Mesothelial cell of epicardium (in vitro differentiated cells): ENCODE data around the gene BAD. TPM values are rescaled to one million over a fixed set of nuclear protein-coding genes. Genes with fewer than 3 reads are reported as not detected.

Experiments
- DNase-seq, 2 experiments: peaks; one replicate each; pipeline ENCODE4 v3.0.0; 2021; ENCODE audit warnings: low spot score in 2 of 2; ENCODE audit not compliant: unreplicated experiment in 2 of 2
- H3K27ac Mint-ChIP-seq: 2 replicates; pipeline ENCODE4 v1.8.0; 2021; ENCODE audit warnings: mixed read lengths
- H3K27me3 Mint-ChIP-seq: 2 replicates; pipeline ENCODE4 v1.8.0; 2021; ENCODE audit warnings: low read depth, mixed read lengths
- H3K36me3 Mint-ChIP-seq: 2 replicates; pipeline ENCODE4 v1.8.0; 2021; ENCODE audit warnings: mixed read lengths
- H3K4me1 Mint-ChIP-seq: 2 replicates; pipeline ENCODE4 v1.8.0; 2021; ENCODE audit warnings: mixed read lengths
- H3K4me3 Mint-ChIP-seq: 2 replicates; pipeline ENCODE4 v1.8.0; 2021; ENCODE audit warnings: mild to moderate bottlenecking, moderate library complexity, mixed read lengths
- H3K9me3 Mint-ChIP-seq: 2 replicates; pipeline ENCODE4 v1.8.0; 2021; ENCODE audit warnings: mixed read lengths
- total RNA-seq: library from RNA; stranded (reverse); gene quantifications from 3 replicates; pipeline ENCODE4 v1.2.1, GENCODE V29; 2021
- TF ChIP-seq, protein P1 (sequence below): fragments of 200-600 bp; sonication (generic); IDR thresholded peaks from one replicate; pipeline ENCODE4 v1.5.0; 2021; ENCODE audit warnings: antibody characterized with exemption; ENCODE audit not compliant: unreplicated experiment

The BAD gene
- total RNA-seq, 1 donor from 2014 or later: 50.2 TPM

DNA sequence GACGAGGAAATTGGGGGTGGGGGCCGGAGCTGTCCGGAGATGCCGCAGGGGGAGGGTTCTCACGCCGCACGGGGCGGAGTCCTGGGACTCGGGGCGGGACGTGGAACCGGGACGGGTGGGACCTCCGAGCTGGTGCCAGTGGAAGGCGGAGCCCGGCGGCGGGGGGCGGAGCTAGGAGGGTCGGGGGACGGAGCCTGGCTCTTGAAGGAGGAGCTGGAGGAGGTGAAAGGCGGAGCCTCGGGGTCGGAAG, 43.3 kb downstream of the BAD start:
- TF ChIP-seq, protein P1, sequence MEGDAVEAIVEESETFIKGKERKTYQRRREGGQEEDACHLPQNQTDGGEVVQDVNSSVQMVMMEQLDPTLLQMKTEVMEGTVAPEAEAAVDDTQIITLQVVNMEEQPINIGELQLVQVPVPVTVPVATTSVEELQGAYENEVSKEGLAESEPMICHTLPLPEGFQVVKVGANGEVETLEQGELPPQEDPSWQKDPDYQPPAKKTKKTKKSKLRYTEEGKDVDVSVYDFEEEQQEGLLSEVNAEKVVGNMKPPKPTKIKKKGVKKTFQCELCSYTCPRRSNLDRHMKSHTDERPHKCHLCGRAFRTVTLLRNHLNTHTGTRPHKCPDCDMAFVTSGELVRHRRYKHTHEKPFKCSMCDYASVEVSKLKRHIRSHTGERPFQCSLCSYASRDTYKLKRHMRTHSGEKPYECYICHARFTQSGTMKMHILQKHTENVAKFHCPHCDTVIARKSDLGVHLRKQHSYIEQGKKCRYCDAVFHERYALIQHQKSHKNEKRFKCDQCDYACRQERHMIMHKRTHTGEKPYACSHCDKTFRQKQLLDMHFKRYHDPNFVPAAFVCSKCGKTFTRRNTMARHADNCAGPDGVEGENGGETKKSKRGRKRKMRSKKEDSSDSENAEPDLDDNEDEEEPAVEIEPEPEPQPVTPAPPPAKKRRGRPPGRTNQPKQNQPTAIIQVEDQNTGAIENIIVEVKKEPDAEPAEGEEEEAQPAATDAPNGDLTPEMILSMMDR: no peak
- peak in 1 of 2 experiments; percentile 100 for DNase-seq
- H3K9me3 Mint-ChIP-seq: no peaks in the 10 kb centered on the region

DNA sequence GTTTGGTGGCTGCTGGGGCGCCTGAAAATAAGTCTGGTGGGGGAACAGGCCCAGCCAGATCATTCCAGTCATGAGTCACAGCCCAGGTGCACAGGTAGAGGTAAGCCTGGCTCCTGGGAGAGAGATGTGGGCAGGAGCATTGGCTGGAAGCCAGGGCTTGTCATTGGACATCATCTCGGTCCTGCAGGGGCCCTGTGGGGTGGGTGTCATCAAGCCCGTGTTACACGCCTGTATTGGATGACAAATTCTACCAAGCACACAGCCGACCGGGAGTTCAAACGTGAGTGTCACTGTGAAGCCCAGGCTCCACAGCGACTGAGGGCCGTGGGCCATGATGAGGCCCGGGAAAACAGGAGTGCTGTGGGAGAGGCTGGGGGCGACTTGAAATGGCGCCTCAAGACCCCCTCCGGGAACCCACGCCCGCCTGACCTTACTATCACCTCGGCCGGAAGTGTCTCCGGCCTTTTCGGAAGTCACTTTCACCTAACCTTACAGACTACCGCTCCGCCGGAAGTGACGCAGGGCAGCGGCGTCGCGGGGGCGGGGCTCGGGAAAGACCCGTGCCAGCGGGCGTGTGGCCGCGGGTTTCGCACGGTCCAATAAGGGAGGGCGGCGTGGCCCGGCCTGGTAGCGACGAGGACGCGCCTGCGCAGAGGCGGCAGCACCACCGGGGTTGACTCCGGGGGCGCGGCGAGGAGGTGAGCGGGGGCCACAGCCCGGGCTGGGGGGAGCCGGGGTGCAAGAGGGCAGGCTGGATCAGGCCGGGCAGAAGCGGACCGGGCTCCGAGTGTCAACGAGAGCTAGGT, 43.8 kb downstream of the BAD start, which contains the start of gene FKBP2:
TSS of gene FKBP2 (plus strand) at position 661 of the 806 bp plus-strand sequence. CDS start 1,293 bp downstream, outside the sequence.
- H3K9me3 Mint-ChIP-seq: no peaks in the 10 kb centered on the region
- peaks cover 3% of the 10 kb centered on the region for H3K36me3 Mint-ChIP-seq
- TF ChIP-seq, protein P1: no peak
- DNase-seq: peak; percentile 97 to 98
- peak within 1 kb of the TSS; percentile 90 for H3K4me3 Mint-ChIP-seq
- peaks cover 23% of the 10 kb centered on the region for H3K4me1 Mint-ChIP-seq
- no peaks in the 10 kb centered on the region for H3K27me3 Mint-ChIP-seq
- H3K27ac Mint-ChIP-seq: peak within 1 kb of the TSS; percentile 100

More for the DNA sequence above, 43.3 kb downstream of the BAD start:
- Mint-ChIP-seq H3K4me1 (peaks cover 26% of the 10 kb centered on the region), H3K27ac (peak overlapping the region; percentile 100), H3K27me3 (no peaks in the 10 kb centered on the region), H3K36me3 (peaks cover 3% of the 10 kb centered on the region), H3K4me3 (peak overlapping the region; percentile 90)

DNA sequence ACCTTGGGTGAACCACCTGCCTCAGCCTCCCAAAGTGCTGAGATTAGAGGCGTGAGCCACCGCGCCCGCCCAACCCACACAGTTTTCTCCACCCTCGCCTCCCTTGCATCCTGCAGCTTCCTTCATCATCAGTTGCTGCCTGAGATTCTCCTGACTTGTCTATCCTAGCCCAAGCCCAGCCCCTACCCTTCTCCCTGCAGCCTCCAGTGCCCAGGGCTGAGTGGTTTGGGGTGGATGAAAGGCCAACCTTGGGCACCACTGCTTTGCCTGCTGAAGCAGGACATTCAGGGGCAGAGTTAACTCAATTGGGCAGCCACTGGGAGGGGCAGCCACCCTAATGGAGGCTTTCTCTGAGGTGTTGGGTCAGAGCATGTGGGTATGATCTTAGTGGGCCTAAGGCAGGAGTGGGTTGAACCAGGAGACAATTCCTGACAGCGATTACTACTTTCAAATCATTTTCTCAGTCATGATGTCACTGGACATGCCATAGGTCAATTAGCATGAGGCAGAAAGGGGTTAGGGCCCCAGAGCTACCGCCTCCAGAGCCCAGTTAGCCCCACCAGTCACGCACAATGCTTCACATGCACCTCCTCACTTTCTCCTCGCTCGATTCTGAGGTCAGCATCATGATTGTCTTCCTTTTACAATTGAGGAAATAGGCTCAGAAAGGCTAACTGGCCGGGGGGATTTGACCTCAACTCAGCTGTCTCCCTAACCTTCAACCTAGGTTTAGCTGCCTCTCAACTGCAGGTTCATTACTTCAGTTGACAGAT, 44.6 kb downstream of the BAD start:
- no peak for DNase-seq
- peaks cover 3% of the 10 kb centered on the region for H3K36me3 Mint-ChIP-seq
- H3K27me3 Mint-ChIP-seq: no peaks in the 10 kb centered on the region
- no peaks in the 10 kb centered on the region for H3K9me3 Mint-ChIP-seq
- TF ChIP-seq, protein P1: no peak
- peak overlapping the region; percentile 90 for H3K4me3 Mint-ChIP-seq
- peak overlapping the region; percentile 100 for H3K27ac Mint-ChIP-seq
- H3K4me1 Mint-ChIP-seq: peaks cover 28% of the 10 kb centered on the region

DNA sequence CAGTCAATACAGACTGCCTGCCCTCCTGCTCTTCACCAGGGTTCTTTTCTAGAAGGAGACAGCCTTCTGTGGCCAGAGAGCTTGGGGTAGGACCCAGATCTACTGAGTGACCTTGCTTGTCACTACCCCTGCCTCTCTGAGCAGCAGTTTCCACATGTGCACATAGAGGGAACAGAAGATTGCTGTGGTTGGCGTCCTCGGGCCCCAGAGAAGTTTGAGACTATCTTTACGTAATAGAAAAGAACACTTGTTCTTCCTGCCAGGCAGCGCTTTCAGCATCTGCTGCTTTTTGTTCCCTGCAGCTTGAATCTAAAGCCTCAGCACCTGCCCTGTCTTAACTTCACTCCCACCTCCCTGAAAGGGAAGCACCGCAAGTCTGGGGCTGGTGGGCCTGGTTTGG, 45.5 kb downstream of the BAD start:
- Mint-ChIP-seq H3K27ac (peak overlapping the region; percentile 30), H3K4me3 (no peak overlapping the region)

DNA sequence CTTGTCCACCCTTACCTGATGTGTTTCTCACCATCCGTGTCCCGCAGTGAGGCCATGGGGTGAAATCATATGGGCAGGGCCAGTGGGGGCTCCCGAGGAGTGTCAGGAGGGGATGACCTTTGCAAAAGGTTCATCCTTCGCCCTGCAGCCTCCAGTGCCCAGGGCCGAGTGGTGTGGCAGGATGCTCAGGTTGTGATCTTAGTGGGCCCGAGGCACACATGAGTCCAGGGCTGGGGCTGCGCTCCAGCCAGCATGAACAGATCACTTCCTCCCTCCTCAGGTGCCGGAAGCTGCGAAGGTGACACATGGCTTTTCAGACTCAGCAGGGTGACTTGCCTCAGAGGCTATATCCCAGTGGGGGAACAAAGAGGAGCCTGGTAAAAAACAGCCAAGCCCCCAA, 46.4 kb downstream of the BAD start:
- Mint-ChIP-seq H3K9me3 (no peaks in the 10 kb centered on the region), H3K36me3 (peaks cover 3% of the 10 kb centered on the region), H3K4me3 (no peak overlapping the region), H3K4me1 (peaks cover 25% of the 10 kb centered on the region), H3K27me3 (no peaks in the 10 kb centered on the region), H3K27ac (peak overlapping the region; percentile 30)
- TF ChIP-seq, protein P1: no peak
- no peak for DNase-seq

More for the DNA sequence above, 45.5 kb downstream of the BAD start:
- DNase-seq: no peak
- TF ChIP-seq, protein P1: no peak
- peaks cover 28% of the 10 kb centered on the region for H3K4me1 Mint-ChIP-seq
- H3K36me3 Mint-ChIP-seq: peaks cover 3% of the 10 kb centered on the region
- H3K9me3 Mint-ChIP-seq: no peaks in the 10 kb centered on the region
- H3K27me3 Mint-ChIP-seq: no peaks in the 10 kb centered on the region
